Measurements from ENCODE around the gene KIFC3.
"Not testable (repeated sequence)": the region's sequence is repeated elsewhere in the genome, so short reads cannot be mapped to it uniquely, and the experiment has no call there.

KIFC3 gene

GRCh38 chr16:57753448-57754353 is 48.6 kb downstream of the KIFC3 start:
- no peak for DNase-seq (ENCODE audit: low read depth in 2 of 2)

- no peak for DNase-seq (ENCODE audit: low read depth in 2 of 2)
Measured at GRCh38 chr16:57752581-57753447, 49.5 kb downstream of the KIFC3 start.

GRCh38 chr16:57752203-57752580 is 50.1 kb downstream of the KIFC3 start:
- DNase-seq (ENCODE audit: low read depth in 2 of 2), result no peak

- DNase-seq (ENCODE audit: low read depth in 2 of 2), result no peak
Measured at GRCh38 chr16:57751539-57752202, 50.6 kb downstream of the KIFC3 start.

GRCh38 chr16:57750796-57751538 is 51.3 kb downstream of the KIFC3 start:
- no peak for DNase-seq (ENCODE audit: low read depth in 2 of 2)

GRCh38 chr16:57749856-57750452 is 52.3 kb downstream of the KIFC3 start:
- DNase-seq (ENCODE audit: low read depth in 2 of 2), result no peak

- no peak for DNase-seq (ENCODE audit: low read depth in 2 of 2)
Measured at GRCh38 chr16:57749101-57749692, 53.1 kb downstream of the KIFC3 start.

- DNase-seq (ENCODE audit: low read depth in 2 of 2), result no peak
Measured at GRCh38 chr16:57748596-57748995, 53.7 kb downstream of the KIFC3 start.

GRCh38 chr16:57747996-57748395 is 54.3 kb downstream of the KIFC3 start:
- DNase-seq (ENCODE audit: low read depth in 2 of 2), result no peak

GRCh38 chr16:57747496-57747895 is 54.8 kb downstream of the KIFC3 start:
- DNase-seq (ENCODE audit: low read depth in 2 of 2), result no peak

GRCh38 chr16:57747091-57747490 is 55.2 kb downstream of the KIFC3 start:
- no peak for DNase-seq (ENCODE audit: low read depth in 2 of 2)

GRCh38 chr16:57746316-57746715 is 56.0 kb downstream of the KIFC3 start:
- not testable (repeated sequence) for DNase-seq (ENCODE audit: low read depth in 2 of 2)

GRCh38 chr16:57745768-57746167 is 56.5 kb downstream of the KIFC3 start:
- no peak for DNase-seq (ENCODE audit: low read depth in 2 of 2)

GRCh38 chr16:57744642-57744903 is 57.7 kb downstream of the KIFC3 start:
- DNase-seq (ENCODE audit: low read depth in 2 of 2), result no peak

GRCh38 chr16:57743886-57744641 is 58.2 kb downstream of the KIFC3 start:
- DNase-seq (ENCODE audit: low read depth in 2 of 2), result no peak

GRCh38 chr16:57743458-57743857 is 58.8 kb downstream of the KIFC3 start:
- DNase-seq (ENCODE audit: low read depth in 2 of 2), result no peak

GRCh38 chr16:57742543-57742942 is 59.7 kb downstream of the KIFC3 start:
- DNase-seq (ENCODE audit: low read depth in 2 of 2), result no peak

GRCh38 chr16:57741660-57742191 is 60.6 kb downstream of the KIFC3 start:
- no peak for DNase-seq (ENCODE audit: low read depth in 2 of 2)

- no peak for DNase-seq (ENCODE audit: low read depth in 2 of 2)
Measured at GRCh38 chr16:57740423-57741071, 61.7 kb downstream of the KIFC3 start.

All from stimulated activated CD8-positive, alpha-beta memory T cell treated with anti-CD3 and anti-CD28 coated beads, Interleukin-15, amount 100 ng/mL, for 48 hours (primary cell).